ENCODE data around the gene DCHS2.

Gene DCHS2

GRCh38 chr4:154507156-154507555, 15.6 kb upstream of the DCHS2 start:
- no peak for TF ChIP-seq CTCF (conservative IDR thresholded peaks at IDR 0.05; ENCODE audit: low read depth)
- ChIA-PET CTCF (interaction anchor here (0.7 to 1.3 kb wide), 5 partner anchors 16 to 849 kb away, joined by 3 to 9 read pairs (median 4); partner anchors contain the start of genes DCHS2 and PLRG1), POLR2A (ENCODE audit: low non-redundant PET) (no interaction called here)
- no peak overlapping the region for H3K27ac ChIP-seq
- peak; percentile 18 for DNase-seq (ENCODE audit: low spot score)

- no peak for DNase-seq (ENCODE audit: low spot score)
- TF ChIP-seq CTCF (conservative IDR thresholded peaks at IDR 0.05; ENCODE audit: low read depth) = peak; percentile 41
- POLR2A ChIA-PET (ENCODE audit: low non-redundant PET) = no interaction called here
- CTCF ChIA-PET = interaction anchor here (0.6 to 1.3 kb wide), 6 partner anchors 15 to 332 kb away, joined by 3 to 9 read pairs (median 3); partner anchors contain the start of genes DCHS2 and PLRG1
- no peak overlapping the region for H3K27ac ChIP-seq
Observed at GRCh38 chr4:154506253-154506652, 14.7 kb upstream of the DCHS2 start.

- no peak overlapping the region for H3K27ac ChIP-seq
- peak; percentile 43 for TF ChIP-seq CTCF (conservative IDR thresholded peaks at IDR 0.05; ENCODE audit: low read depth)
- peak; percentile 58 for DNase-seq (ENCODE audit: low spot score)
- ChIA-PET CTCF (interaction anchor here (0.6 to 2.1 kb wide), 4 partner anchors 14 to 115 kb away, joined by 3 to 7 read pairs (median 4); partner anchors contain the start of gene PLRG1), POLR2A (ENCODE audit: low non-redundant PET) (no interaction called here)
Observed at GRCh38 chr4:154503598-154503997, 12.0 kb upstream of the DCHS2 start.

GRCh38 chr4:154502111-154502510, 10.5 kb upstream of the DCHS2 start:
- CTCF ChIA-PET = interaction anchor here (0.6 to 1.1 kb wide), 4 partner anchors 15 to 845 kb away, joined by 3 to 4 read pairs (median 4); no protein-coding TSS in a partner anchor
- no peak for DNase-seq (ENCODE audit: low spot score)

GRCh38 chr4:154497889-154498288, 6.3 kb upstream of the DCHS2 start:
- no peak for DNase-seq (ENCODE audit: low spot score)
- CTCF ChIA-PET = no interaction called here
- POLR2A ChIA-PET (ENCODE audit: low non-redundant PET) = no interaction called here
- no peak for TF ChIP-seq CTCF (conservative IDR thresholded peaks at IDR 0.05; ENCODE audit: low read depth)
- no peak overlapping the region for H3K27ac ChIP-seq

More at GRCh38 chr4:154502111-154502510, 10.5 kb upstream of the DCHS2 start:
- POLR2A ChIA-PET (ENCODE audit: low non-redundant PET) = no interaction called here
- H3K27ac ChIP-seq = no peak overlapping the region
- TF ChIP-seq CTCF (conservative IDR thresholded peaks at IDR 0.05; ENCODE audit: low read depth) = no peak

GRCh38 chr4:154495867-154496266, 4.3 kb upstream of the DCHS2 start:
- DNase-seq (ENCODE audit: low spot score) = no peak
- ChIA-PET CTCF (interaction anchor here (0.6 to 0.7 kb wide), 3 partner anchors 13 to 235 kb away, joined by 6 to 9 read pairs (median 6); no protein-coding TSS in a partner anchor), POLR2A (ENCODE audit: low non-redundant PET) (interaction anchor here (0.6 kb wide), 1 partner anchor 616 kb away, joined by 5 read pairs; no protein-coding TSS in a partner anchor)
- no peak overlapping the region for H3K27ac ChIP-seq
- TF ChIP-seq CTCF (conservative IDR thresholded peaks at IDR 0.05; ENCODE audit: low read depth) = no peak
